Smooth muscle cell (in vitro differentiated cells): ENCODE measurements around the gene PSMD7. TPM values are rescaled to one million over a fixed set of nuclear protein-coding genes. Genes with fewer than 3 reads are reported as not detected.
"Not testable (repeated sequence)": the region's sequence is repeated elsewhere in the genome, so short reads cannot be mapped to it uniquely, and the experiment has no call there.

Source experiments
- DNase-seq: peaks from one replicate; lab custom pipeline; 2025; ENCODE audit not compliant: unreplicated experiment; lab: John Stamatoyannopoulos, UW
- H2AFZ ChIP-seq: fragments of 200-600 bp; sonication (generic); 2 replicates; pipeline ENCODE4 v1.6.0; 2016; ENCODE audit warnings: antibody characterized with exemption, low read depth, mild to moderate bottlenecking
- H3F3A ChIP-seq: fragments of 200-600 bp; sonication (generic); 2 replicates; pipeline ENCODE4 v1.6.0; 2017; ENCODE audit warnings: antibody characterized with exemption, low read depth
- H3K27ac ChIP-seq: fragments of 200-600 bp; sonication (generic); 2 replicates; pipeline ENCODE4 v1.5.1; 2016; ENCODE audit warnings: low read depth, mild to moderate bottlenecking
- H3K27me3 ChIP-seq: fragments of 200-600 bp; sonication (generic); 2 replicates; pipeline ENCODE4 v1.6.1; 2016; ENCODE audit warnings: low read depth, mild to moderate bottlenecking
- H3K36me3 ChIP-seq: fragments of 200-600 bp; sonication (generic); 2 replicates; pipeline ENCODE4 v1.5.1; 2016; ENCODE audit warnings: low read depth
- H3K4me1 ChIP-seq: fragments of 200-600 bp; sonication (generic); 2 replicates; pipeline ENCODE4 v1.5.1; 2016; ENCODE audit warnings: low read depth
- H3K4me2 ChIP-seq: fragments of 200-600 bp; sonication (generic); 2 replicates; pipeline ENCODE4 v1.6.0; 2016; ENCODE audit warnings: mild to moderate bottlenecking
- H3K4me3 ChIP-seq: fragments of 200-600 bp; sonication (generic); 2 replicates; pipeline ENCODE4 v1.5.1; 2016; ENCODE audit warnings: mild to moderate bottlenecking
- H3K79me2 ChIP-seq: fragments of 200-600 bp; sonication (generic); 2 replicates; pipeline ENCODE4 v1.6.0; 2016; ENCODE audit warnings: low read depth, mild to moderate bottlenecking
- H3K9ac ChIP-seq: fragments of 200-600 bp; sonication (generic); 2 replicates; pipeline ENCODE4 v1.6.0; 2016; ENCODE audit warnings: low read depth
- H3K9me3 ChIP-seq: fragments of 200-600 bp; sonication (generic); replicated peaks from 2 replicates; pipeline ENCODE4 v1.5.1; 2016; ENCODE audit warnings: low read depth
- H4K20me1 ChIP-seq: fragments of 200-600 bp; sonication (generic); 2 replicates; pipeline ENCODE4 v1.6.0; 2016; ENCODE audit warnings: low read depth
- CTCF ChIP-seq: fragments of 200-600 bp; sonication (generic); IDR thresholded peaks from 2 replicates; pipeline ENCODE4 v1.5.1; 2017; ENCODE audit warnings: borderline replicate concordance, mild to moderate bottlenecking, antibody characterized with exemption; ENCODE audit not compliant: insufficient read depth, poor library complexity, severe bottlenecking
- WGBS: methylation state at CpG from one replicate; pipeline ENCODE4 v1.1.7; 2016; ENCODE audit warnings: low lambda C conversion rate; 5-methylcytosine and 5-hydroxymethylcytosine counted together
- polyA plus RNA-seq: library from polyadenylated mRNA; unstranded; fragments of >200 nt; fragmentation: Nextera tagmentation; extraction: Ambion mirVana; gene quantifications from 2 replicates; pipeline ENCODE4 v1.2.1, GENCODE V29; 2016
- total RNA-seq: library from RNA; depleted of rRNA; stranded (reverse); fragments of >200 nt; gene quantifications from 2 replicates; pipeline ENCODE4 v1.2.3, GENCODE V29; 2014

PSMD7 gene
- total and polyA plus RNA-seq, 2 experiments from 2014 or later: 79.9 to 137 TPM

DNA sequence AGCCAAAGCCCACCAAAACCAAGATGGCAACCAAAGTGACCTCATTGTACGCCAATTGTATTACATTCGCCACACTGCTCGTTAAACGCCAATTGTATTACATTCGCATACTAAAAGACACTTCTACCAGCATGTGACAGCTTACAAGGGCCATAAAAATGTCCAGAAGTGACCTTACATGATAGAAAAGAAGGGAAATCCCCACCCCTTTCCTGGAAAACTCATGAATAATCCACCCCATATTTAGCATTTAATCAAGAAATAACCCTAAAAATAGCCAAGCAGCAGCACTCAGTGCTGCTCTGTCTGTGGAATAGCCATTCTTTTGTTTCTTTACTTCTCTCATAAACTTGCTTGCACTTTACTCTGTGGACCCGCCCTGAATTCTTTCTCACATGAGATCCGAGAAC lies 25.7 kb downstream of the PSMD7 start:
- Histone ChIP-seq H3K4me1 (no peaks in the 10 kb centered on the region), H3K79me2 (no peaks in the 10 kb centered on the region), H3K4me2 (no peak overlapping the region), H4K20me1 (no peaks in the 10 kb centered on the region), H3K36me3 (no peaks in the 10 kb centered on the region), H3F3A (no peaks in the 10 kb centered on the region), H3K9ac (no peak overlapping the region), H3K9me3 (no peaks in the 10 kb centered on the region), H3K27ac (no peak overlapping the region), H2AFZ (no peak overlapping the region), H3K4me3 (no peak overlapping the region), H3K27me3 (no peaks in the 10 kb centered on the region)
- DNase-seq: no peak
- 93% methylated on average over 7 of the region's 7 CpGs for WGBS
- TF ChIP-seq CTCF: no peak

DNA sequence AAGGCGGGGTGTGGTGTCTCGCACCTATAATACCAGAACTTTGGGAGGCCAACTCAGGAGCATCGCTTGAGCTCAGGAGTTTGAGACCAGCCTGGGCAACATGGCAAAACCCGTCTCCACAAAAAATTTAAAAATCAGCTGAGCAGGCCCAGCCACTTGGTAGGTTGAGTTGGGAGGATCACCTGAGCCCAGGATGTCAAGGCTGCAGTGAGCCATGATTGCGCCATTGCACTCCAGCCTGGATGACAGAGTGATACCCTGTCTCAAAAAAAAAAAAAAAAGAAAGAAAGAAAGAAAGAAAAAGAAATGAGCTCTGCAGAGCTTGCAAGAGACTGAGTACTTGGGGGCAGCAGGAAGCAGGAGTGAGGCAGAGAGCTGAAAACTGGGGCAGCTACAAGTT lies 28.2 kb downstream of the PSMD7 start:
- 100% methylated on average over 3 of the region's 5 CpGs for WGBS
- not testable (repeated sequence) for H3K4me3 ChIP-seq, DNase-seq, H4K20me1 ChIP-seq, H3K9me3 ChIP-seq, H3K27me3 ChIP-seq, H3K36me3 ChIP-seq, H2AFZ ChIP-seq, H3F3A ChIP-seq, H3K27ac ChIP-seq, H3K79me2 ChIP-seq, H3K4me1 ChIP-seq, H3K9ac ChIP-seq, H3K4me2 ChIP-seq

GRCh38 chr16:74325641-74326040 lies 29.0 kb downstream of the PSMD7 start:
- Histone ChIP-seq H3K4me2 (no peak overlapping the region), H3K36me3 (peaks cover 6% of the 10 kb centered on the region), H3K9me3 (no peaks in the 10 kb centered on the region), H3K79me2 (no peaks in the 10 kb centered on the region), H3K4me1 (no peaks in the 10 kb centered on the region), H2AFZ (no peak overlapping the region), H3K4me3 (no peak overlapping the region), H3F3A (no peaks in the 10 kb centered on the region), H3K27ac (no peak overlapping the region), H4K20me1 (no peaks in the 10 kb centered on the region), H3K27me3 (no peaks in the 10 kb centered on the region), H3K9ac (no peak overlapping the region)
- no peak for TF ChIP-seq CTCF
- 95% methylated on average over 10 of the region's 10 CpGs for WGBS
- no peak for DNase-seq

DNA sequence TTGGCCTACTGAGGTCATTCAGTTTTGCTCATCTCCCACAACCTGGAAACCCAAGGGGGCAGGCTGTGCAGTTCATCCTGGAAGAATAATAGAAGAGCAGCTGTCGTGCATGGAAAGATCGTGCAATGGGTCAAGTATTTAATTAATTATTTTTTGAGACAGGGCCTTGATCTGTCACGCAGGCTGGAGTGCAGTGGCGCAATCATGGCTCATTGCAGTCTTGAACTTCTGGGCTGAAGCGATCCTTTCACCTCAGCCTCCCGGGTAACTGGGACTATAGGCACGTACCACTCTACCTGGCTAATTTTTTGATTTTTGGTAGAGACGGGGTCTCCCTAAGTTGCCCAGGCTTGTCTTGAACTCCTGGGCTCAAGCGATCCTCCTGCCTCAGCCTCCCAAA lies 31.7 kb downstream of the PSMD7 start:
- WGBS: over 99% methylated on average over 9 of the region's 9 CpGs
- not testable (repeated sequence) for H2AFZ ChIP-seq, H4K20me1 ChIP-seq, H3K4me1 ChIP-seq, H3K36me3 ChIP-seq, H3K9me3 ChIP-seq, DNase-seq, H3K27me3 ChIP-seq, H3K27ac ChIP-seq, H3F3A ChIP-seq, H3K79me2 ChIP-seq, H3K9ac ChIP-seq, H3K4me2 ChIP-seq, H3K4me3 ChIP-seq

GRCh38 chr16:74332469-74332868 lies 35.9 kb downstream of the PSMD7 start:
- H3K36me3 ChIP-seq, H2AFZ ChIP-seq, H3F3A ChIP-seq, H3K9ac ChIP-seq, H3K4me2 ChIP-seq, H3K4me1 ChIP-seq, H3K4me3 ChIP-seq, H3K9me3 ChIP-seq, H4K20me1 ChIP-seq, H3K27ac ChIP-seq, DNase-seq, H3K79me2 ChIP-seq, H3K27me3 ChIP-seq: not testable (repeated sequence)
- 86% methylated on average over 7 of the region's 8 CpGs for WGBS

DNA sequence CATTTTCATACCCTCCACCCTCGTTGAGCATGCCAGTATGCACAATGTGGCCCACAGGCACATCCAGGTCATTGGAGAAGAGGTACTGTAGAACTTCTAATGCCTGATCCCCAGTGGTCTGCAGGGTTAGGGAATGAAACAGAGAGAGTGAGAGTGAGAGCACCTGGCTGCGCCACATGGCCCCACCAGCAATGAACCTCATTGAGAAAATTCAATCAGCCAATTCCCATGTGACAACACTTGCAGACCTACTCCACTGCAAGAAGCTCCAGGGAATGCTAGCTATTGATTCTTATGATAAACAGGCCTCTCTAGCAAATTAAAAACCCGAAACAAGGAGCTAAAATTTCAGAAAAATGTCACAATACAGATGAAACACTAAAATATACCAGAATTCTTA lies 40.9 kb downstream of the PSMD7 start:
- not testable (repeated sequence) for H3K36me3 ChIP-seq, H4K20me1 ChIP-seq, H3K9me3 ChIP-seq, H3K4me1 ChIP-seq, H3K9ac ChIP-seq, H3K27ac ChIP-seq, DNase-seq, H3K79me2 ChIP-seq, H3K27me3 ChIP-seq, H2AFZ ChIP-seq, H3K4me3 ChIP-seq, H3K4me2 ChIP-seq, H3F3A ChIP-seq
- WGBS: 95% methylated on average over 3 of the region's 3 CpGs

DNA sequence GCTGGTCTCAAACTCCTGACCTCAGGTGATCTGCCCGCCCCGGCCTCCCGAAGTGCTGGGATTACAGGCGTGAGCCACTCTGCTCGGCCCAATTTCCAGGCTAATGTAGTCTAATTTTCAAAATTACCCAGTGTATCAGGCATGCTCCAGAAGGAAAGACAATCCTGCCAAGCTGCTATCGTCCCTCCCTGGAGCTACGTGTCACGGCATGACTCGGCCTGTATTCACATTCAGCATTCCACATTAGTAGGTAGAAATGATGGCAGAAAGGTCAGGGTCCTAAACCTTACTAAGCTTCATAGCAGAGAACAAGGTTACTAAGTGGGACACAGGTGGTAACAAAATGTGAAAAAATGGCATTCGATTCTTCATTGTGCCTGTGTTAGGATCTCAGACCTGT lies 42.6 kb downstream of the PSMD7 start:
- not testable (repeated sequence) for H3F3A ChIP-seq, H3K4me1 ChIP-seq, H3K79me2 ChIP-seq, H4K20me1 ChIP-seq, DNase-seq, H3K27ac ChIP-seq, H3K9ac ChIP-seq, H3K27me3 ChIP-seq, H2AFZ ChIP-seq, H3K4me2 ChIP-seq, H3K4me3 ChIP-seq, H3K9me3 ChIP-seq, H3K36me3 ChIP-seq
- WGBS: 90% methylated on average over 10 of the region's 10 CpGs
